ENCODE results near the gene PIK3C2B.
"Not testable (repeated sequence)": the region's sequence is repeated elsewhere in the genome, so short reads cannot be mapped to it uniquely, and the experiment has no call there.

PIK3C2B gene

GRCh38 chr1:204520834-204521709, 26.5 kb upstream of the PIK3C2B start:
- H3K36me3 Mint-ChIP-seq = peaks cover 57% of the 10 kb centered on the region
- CTCF ChIA-PET = interaction anchor here (1.5 kb wide), 1 partner anchor 45 kb away, joined by 5 read pairs; no protein-coding TSS in a partner anchor
- peak overlapping the region; percentile 94 for H3K27ac Mint-ChIP-seq
- no peaks in the 10 kb centered on the region for H3K27me3 Mint-ChIP-seq
- peak; percentile 80 for DNase-seq
- peaks cover 72% of the 10 kb centered on the region for H3K4me1 Mint-ChIP-seq
- H3K4me3 Mint-ChIP-seq = peak overlapping the region; percentile 42
- peaks cover 14% of the 10 kb centered on the region for H3K9me3 Mint-ChIP-seq

GRCh38 chr1:204517382-204517781, 22.8 kb upstream of the PIK3C2B start:
- not testable (repeated sequence) for H3K27me3 Mint-ChIP-seq, H3K4me3 Mint-ChIP-seq, H3K9me3 Mint-ChIP-seq, H3K27ac Mint-ChIP-seq
- CTCF ChIA-PET = interaction anchor here (0.8 to 2.9 kb wide), 4 partner anchors 10 to 247 kb away, joined by 3 to 16 read pairs (median 9); no protein-coding TSS in a partner anchor
- peak; percentile 39 for DNase-seq
- Mint-ChIP-seq H3K4me1 (peaks cover 79% of the 10 kb centered on the region), H3K36me3 (peaks cover 36% of the 10 kb centered on the region)

- no peaks in the 10 kb centered on the region for H3K27me3 Mint-ChIP-seq
- peaks cover 30% of the 10 kb centered on the region for H3K36me3 Mint-ChIP-seq
- CTCF ChIA-PET = interaction anchor here (0.8 to 2.9 kb wide), 12 partner anchors 13 to 291 kb away, joined by 3 to 16 read pairs (median 4); no protein-coding TSS in a partner anchor
- no peaks in the 10 kb centered on the region for H3K9me3 Mint-ChIP-seq
- no peak within 1 kb of the TSS for H3K4me3 Mint-ChIP-seq
- H3K4me1 Mint-ChIP-seq = peaks cover 76% of the 10 kb centered on the region
- DNase-seq = peak; percentile 96
- H3K27ac Mint-ChIP-seq = no peak within 1 kb of the TSS
These were observed 21.7 kb upstream of the PIK3C2B start, which contains the start of gene MDM4 for GRCh38 chr1:204516180-204516879. MDM4 (plus strand) TSS chr1:204516406; CDS start chr1:204525519, 9,113 bp downstream.

GRCh38 chr1:204514828-204515227, 20.2 kb upstream of the PIK3C2B start:
- no peak overlapping the region for H3K27ac Mint-ChIP-seq
- H3K36me3 Mint-ChIP-seq = peaks cover 25% of the 10 kb centered on the region
- H3K4me1 Mint-ChIP-seq = peaks cover 68% of the 10 kb centered on the region
- peak overlapping the region; percentile 23 for H3K4me3 Mint-ChIP-seq
- H3K9me3 Mint-ChIP-seq = no peaks in the 10 kb centered on the region
- CTCF ChIA-PET = interaction anchor here (0.6 to 2.3 kb wide), 5 partner anchors 12 to 249 kb away, joined by 3 to 8 read pairs (median 3); partner anchors contain the start of gene PIK3C2B
- H3K27me3 Mint-ChIP-seq = no peaks in the 10 kb centered on the region
- DNase-seq = no peak

GRCh38 chr1:204513117-204513716, 18.6 kb upstream of the PIK3C2B start:
- Mint-ChIP-seq H3K27ac (peak overlapping the region; percentile 100), H3K4me3 (peak overlapping the region; percentile 89), H3K9me3 (no peaks in the 10 kb centered on the region), H3K27me3 (no peaks in the 10 kb centered on the region), H3K4me1 (peaks cover 63% of the 10 kb centered on the region), H3K36me3 (peaks cover 13% of the 10 kb centered on the region)
- CTCF ChIA-PET = interaction anchor here (0.7 to 2.3 kb wide), 5 partner anchors 19 to 53 kb away, joined by 3 to 8 read pairs (median 7); partner anchors contain the start of gene PIK3C2B
- peak; percentile 72 for DNase-seq

GRCh38 chr1:204511366-204511765, 16.8 kb upstream of the PIK3C2B start:
- CTCF ChIA-PET = no interaction called here
- Mint-ChIP-seq H3K4me3 (no peak overlapping the region), H3K9me3 (no peaks in the 10 kb centered on the region)

GRCh38 chr1:204509186-204509635, 14.6 kb upstream of the PIK3C2B start:
- DNase-seq = no peak
- Mint-ChIP-seq H3K27me3 (peaks cover 5% of the 10 kb centered on the region), H3K9me3 (no peaks in the 10 kb centered on the region), H3K27ac (no peak overlapping the region), H3K4me1 (peaks cover 69% of the 10 kb centered on the region), H3K36me3 (peaks cover 11% of the 10 kb centered on the region), H3K4me3 (peak overlapping the region; percentile 21)
- CTCF ChIA-PET = interaction anchor here (0.6 to 17.5 kb wide), 2 partner anchors 57 to 60 kb away, joined by 3 to 508 read pairs; no protein-coding TSS in a partner anchor

More at GRCh38 chr1:204511366-204511765, 16.8 kb upstream of the PIK3C2B start:
- peaks cover 65% of the 10 kb centered on the region for H3K4me1 Mint-ChIP-seq
- H3K36me3 Mint-ChIP-seq = peaks cover 10% of the 10 kb centered on the region
- DNase-seq = no peak
- peaks cover 1% of the 10 kb centered on the region for H3K27me3 Mint-ChIP-seq
- peak overlapping the region; percentile 83 for H3K27ac Mint-ChIP-seq

- Mint-ChIP-seq H3K27me3 (peaks cover 5% of the 10 kb centered on the region), H3K27ac (peak overlapping the region; percentile 100), H3K4me1 (peaks cover 62% of the 10 kb centered on the region), H3K9me3 (no peaks in the 10 kb centered on the region), H3K36me3 (peaks cover 9% of the 10 kb centered on the region), H3K4me3 (peak overlapping the region; percentile 87)
- CTCF ChIA-PET = interaction anchor here (0.8 to 17.5 kb wide), 5 partner anchors 10 to 299 kb away, joined by 3 to 508 read pairs (median 44); no protein-coding TSS in a partner anchor
- peak; percentile 43 for DNase-seq
These were observed 12.9 kb upstream of the PIK3C2B start for GRCh38 chr1:204507317-204508105.

GRCh38 chr1:204506969-204507316, 12.3 kb upstream of the PIK3C2B start:
- H3K4me3 Mint-ChIP-seq = peak overlapping the region; percentile 87
- H3K36me3 Mint-ChIP-seq = peaks cover 9% of the 10 kb centered on the region
- H3K27me3 Mint-ChIP-seq = peaks cover 5% of the 10 kb centered on the region
- peaks cover 57% of the 10 kb centered on the region for H3K4me1 Mint-ChIP-seq
- H3K9me3 Mint-ChIP-seq = no peaks in the 10 kb centered on the region
- peak; percentile 88 for DNase-seq
- CTCF ChIA-PET = interaction anchor here (1.3 to 17.5 kb wide), 4 partner anchors 10 to 299 kb away, joined by 4 to 508 read pairs (median 111); no protein-coding TSS in a partner anchor
- peak overlapping the region; percentile 100 for H3K27ac Mint-ChIP-seq

GRCh38 chr1:204506201-204506968, 11.8 kb upstream of the PIK3C2B start:
- CTCF ChIA-PET = interaction anchor here (0.6 to 17.5 kb wide), 9 partner anchors 12 to 300 kb away, joined by 3 to 508 read pairs (median 3); partner anchors contain the start of gene PIK3C2B
- peaks cover 53% of the 10 kb centered on the region for H3K4me1 Mint-ChIP-seq
- H3K9me3 Mint-ChIP-seq = no peaks in the 10 kb centered on the region
- peak overlapping the region; percentile 100 for H3K27ac Mint-ChIP-seq
- H3K27me3 Mint-ChIP-seq = peaks cover 5% of the 10 kb centered on the region
- peaks cover 8% of the 10 kb centered on the region for H3K36me3 Mint-ChIP-seq
- peak; percentile 81 for DNase-seq
- H3K4me3 Mint-ChIP-seq = peak overlapping the region; percentile 87

GRCh38 chr1:204505674-204506200, 11.1 kb upstream of the PIK3C2B start:
- no peak for DNase-seq
- CTCF ChIA-PET = interaction anchor here (0.6 to 17.5 kb wide), 9 partner anchors 11 to 301 kb away, joined by 3 to 508 read pairs (median 3); partner anchors contain the start of gene PIK3C2B
- Mint-ChIP-seq H3K27ac (peak overlapping the region; percentile 100), H3K36me3 (peaks cover 6% of the 10 kb centered on the region), H3K9me3 (no peaks in the 10 kb centered on the region), H3K27me3 (peaks cover 5% of the 10 kb centered on the region), H3K4me3 (peak overlapping the region; percentile 87), H3K4me1 (peaks cover 48% of the 10 kb centered on the region)

GRCh38 chr1:204503913-204504519, 9.4 kb upstream of the PIK3C2B start:
- H3K27ac Mint-ChIP-seq = no peak overlapping the region
- H3K4me3 Mint-ChIP-seq = no peak overlapping the region
- peaks cover 6% of the 10 kb centered on the region for H3K36me3 Mint-ChIP-seq
- no peaks in the 10 kb centered on the region for H3K9me3 Mint-ChIP-seq
- peaks cover 5% of the 10 kb centered on the region for H3K27me3 Mint-ChIP-seq
- no peak for DNase-seq
- H3K4me1 Mint-ChIP-seq = peaks cover 50% of the 10 kb centered on the region
- CTCF ChIA-PET = interaction anchor here (0.7 to 17.5 kb wide), 15 partner anchors 11 to 313 kb away, joined by 3 to 508 read pairs (median 8); partner anchors contain the start of genes MDM4 and PIK3C2B
